Lung microvascular endothelial cell (primary cell): ENCODE measurements around the gene MAN2A2. TPM values are rescaled to one million over a fixed set of nuclear protein-coding genes. Genes with fewer than 3 reads are reported as not detected.
"Not testable (repeated sequence)": the region's sequence is repeated elsewhere in the genome, so short reads cannot be mapped to it uniquely, and the experiment has no call there.

Source experiments
- DNase-seq, 2 donors: peaks; one replicate each; pipeline versions ENCODE4 v3.0.0 to v3.0.0-alpha.2; 2010; ENCODE audit warnings: low read depth in 2 of 2
- total RNA-seq: library from RNA; depleted of rRNA; stranded (reverse); fragments of >200 nt; gene quantifications from 2 replicates; pipeline ENCODE4 v1.2.1, GENCODE V29; 2014

The MAN2A2 gene
- total RNA-seq, 1 donor from 2014 or later, result 28.8 TPM

GRCh38 chr15:90903733-90904536, 833 bp downstream of the MAN2A2 start:
- DNase-seq, result no peak

- no peak for DNase-seq
Observed at GRCh38 chr15:90904746-90905145, 1.6 kb downstream of the MAN2A2 start.

GRCh38 chr15:90905306-90906180, 2.4 kb downstream of the MAN2A2 start:
- no peak for DNase-seq

GRCh38 chr15:90906181-90906849, 3.2 kb downstream of the MAN2A2 start:
- DNase-seq, result no peak

GRCh38 chr15:90907051-90907660, 4.1 kb downstream of the MAN2A2 start:
- DNase-seq, result no peak

- DNase-seq, result no peak
Observed at GRCh38 chr15:90907838-90908507, 4.9 kb downstream of the MAN2A2 start.

- DNase-seq, result not testable (repeated sequence)
Observed at GRCh38 chr15:90909449-90909848, 6.3 kb downstream of the MAN2A2 start.

GRCh38 chr15:90909976-90910375, 6.9 kb downstream of the MAN2A2 start:
- no peak for DNase-seq

- DNase-seq, result no peak
Observed at GRCh38 chr15:90910441-90911301, 7.6 kb downstream of the MAN2A2 start.

- no peak for DNase-seq
Observed at GRCh38 chr15:90911302-90911623, 8.2 kb downstream of the MAN2A2 start.

GRCh38 chr15:90911906-90912769, 9.0 kb downstream of the MAN2A2 start:
- no peak for DNase-seq

GRCh38 chr15:90912770-90913075, 9.6 kb downstream of the MAN2A2 start:
- no peak for DNase-seq

GRCh38 chr15:90913398-90913944, 10.4 kb downstream of the MAN2A2 start:
- DNase-seq, result no peak

GRCh38 chr15:90914305-90915080, 11.4 kb downstream of the MAN2A2 start:
- no peak for DNase-seq

GRCh38 chr15:90915216-90915807, 12.2 kb downstream of the MAN2A2 start:
- no peak for DNase-seq

- DNase-seq, result no peak
Observed at GRCh38 chr15:90915808-90916440, 12.8 kb downstream of the MAN2A2 start.

- no peak for DNase-seq
Observed at GRCh38 chr15:90916461-90916860, 13.4 kb downstream of the MAN2A2 start.
